ENCODE results near the gene HRK. TPM values are rescaled to one million over a fixed set of nuclear protein-coding genes. Genes with fewer than 3 reads are reported as not detected.

HRK gene
- total and polyA plus RNA-seq, 9 of the 15 experiments (the other 6 are each of a cell fraction or from before 2014, with no cell fraction given): 0.01 to 0.05 (median 0.04) TPM; not detected in 6

DNA sequence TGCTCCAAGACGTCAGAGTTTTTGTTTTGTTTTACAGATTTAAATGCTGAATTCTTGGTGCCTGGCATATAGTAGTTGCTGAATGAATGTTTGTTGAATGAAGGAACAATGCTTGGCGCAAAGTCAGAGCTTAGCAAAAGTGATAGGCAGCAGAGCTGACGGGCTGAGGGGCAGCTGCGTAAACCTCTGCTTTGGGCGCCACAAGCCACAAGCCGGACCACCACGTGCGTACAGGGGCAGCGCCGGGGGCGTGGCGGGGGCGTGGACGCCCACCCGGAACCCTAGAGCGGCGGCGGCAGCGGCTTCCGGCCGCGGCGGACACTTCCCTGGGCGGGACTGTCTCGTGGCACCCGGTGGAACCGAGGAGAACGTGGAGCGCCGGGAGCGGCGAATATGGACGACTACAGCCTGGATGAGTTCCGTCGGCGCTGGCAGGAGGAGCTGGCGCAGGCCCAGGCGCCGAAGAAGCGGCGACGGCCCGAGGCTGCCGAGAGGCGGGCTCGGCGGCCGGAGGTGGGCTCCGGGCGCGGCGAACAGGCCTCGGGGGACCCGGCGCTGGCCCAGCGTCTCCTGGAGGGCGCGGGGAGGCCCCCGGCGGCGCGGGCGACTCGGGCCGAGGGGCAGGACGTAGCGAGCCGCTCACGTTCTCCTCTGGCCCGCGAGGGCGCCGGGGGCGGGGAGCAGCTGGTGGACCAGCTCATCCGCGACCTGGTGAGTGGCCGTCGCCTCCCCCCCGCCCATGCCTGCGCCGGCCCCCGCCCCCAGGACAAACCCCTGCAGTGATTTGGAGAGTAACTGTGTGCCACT is 29.6 kb upstream of the HRK start, which contains the start of gene FBXW8 (continued):
- TF ChIP-seq ATF6 (CRISPR knock-in tag; IDR thresholded peaks at IDR 0.05) (no peak), KLF10 (CRISPR knock-in tag; IDR thresholded peaks at IDR 0.05) (no peak), VEZF1 (CRISPR knock-in tag; IDR thresholded peaks at IDR 0.05) (no peak; the same call in none of the 2 replicates), NFIC (IDR thresholded peaks at IDR 0.05) (peak; percentile 56; the same call in 1 of the 2 replicates), KAT7 (CRISPR knock-in tag; IDR thresholded peaks at IDR 0.05; ENCODE audit: borderline replicate concordance) (peak; percentile 51; the same call in 1 of the 2 replicates), CBFA2T3 (IDR thresholded peaks at IDR 0.05) (peak; percentile 6; the same call in 1 of the 2 replicates), PHF20 (IDR thresholded peaks at IDR 0.05; ENCODE audit: partially characterized antibody) (peak; percentile 73), ZNF79 (CRISPR knock-in tag; IDR thresholded peaks at IDR 0.05; ENCODE audit: low read depth) (no peak), MAFK (IDR thresholded peaks at IDR 0.05; ENCODE audit: low read length) (0 out of 2 replicates have a peak, but pooled peaks have one; percentile 6), TBP (optimal IDR thresholded peaks at IDR 0.05; ENCODE audit: low read depth, low read length) (peak; percentile 70), ZNF511 (CRISPR knock-in tag; IDR thresholded peaks at IDR 0.05) (0 out of 2 replicates have a peak, but pooled peaks have one; percentile 73), FIP1L1 (IDR thresholded peaks at IDR 0.05; ENCODE audit: low read depth, low read length, poor library complexity, severe bottlenecking) (peak; percentile 72), ZNF507 (tag; conservative IDR thresholded peaks at IDR 0.05) (no peak), FOXK2 (conservative IDR thresholded peaks at IDR 0.05 in 1 of 2, IDR thresholded peaks at IDR 0.05 in 1 of 2; ENCODE audit: low read depth in 2 of 2) (peak; percentile 23 to 54; a peak in 2 of 4 replicates), SUPT5H (IDR thresholded peaks at IDR 0.05) (peak; percentile 50; the same call in 1 of the 2 replicates)
- TF ChIP-seq, protein P1, sequence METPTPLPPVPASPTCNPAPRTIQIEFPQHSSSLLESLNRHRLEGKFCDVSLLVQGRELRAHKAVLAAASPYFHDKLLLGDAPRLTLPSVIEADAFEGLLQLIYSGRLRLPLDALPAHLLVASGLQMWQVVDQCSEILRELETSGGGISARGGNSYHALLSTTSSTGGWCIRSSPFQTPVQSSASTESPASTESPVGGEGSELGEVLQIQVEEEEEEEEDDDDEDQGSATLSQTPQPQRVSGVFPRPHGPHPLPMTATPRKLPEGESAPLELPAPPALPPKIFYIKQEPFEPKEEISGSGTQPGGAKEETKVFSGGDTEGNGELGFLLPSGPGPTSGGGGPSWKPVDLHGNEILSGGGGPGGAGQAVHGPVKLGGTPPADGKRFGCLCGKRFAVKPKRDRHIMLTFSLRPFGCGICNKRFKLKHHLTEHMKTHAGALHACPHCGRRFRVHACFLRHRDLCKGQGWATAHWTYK (CRISPR knock-in tag; IDR thresholded peaks at IDR 0.05): peak; percentile 93
- TF ChIP-seq, protein P2, sequence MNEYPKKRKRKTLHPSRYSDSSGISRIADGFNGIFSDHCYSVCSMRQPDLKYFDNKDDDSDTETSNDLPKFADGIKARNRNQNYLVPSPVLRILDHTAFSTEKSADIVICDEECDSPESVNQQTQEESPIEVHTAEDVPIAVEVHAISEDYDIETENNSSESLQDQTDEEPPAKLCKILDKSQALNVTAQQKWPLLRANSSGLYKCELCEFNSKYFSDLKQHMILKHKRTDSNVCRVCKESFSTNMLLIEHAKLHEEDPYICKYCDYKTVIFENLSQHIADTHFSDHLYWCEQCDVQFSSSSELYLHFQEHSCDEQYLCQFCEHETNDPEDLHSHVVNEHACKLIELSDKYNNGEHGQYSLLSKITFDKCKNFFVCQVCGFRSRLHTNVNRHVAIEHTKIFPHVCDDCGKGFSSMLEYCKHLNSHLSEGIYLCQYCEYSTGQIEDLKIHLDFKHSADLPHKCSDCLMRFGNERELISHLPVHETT (CRISPR knock-in tag; conservative IDR thresholded peaks at IDR 0.05 in 1 of 2, IDR thresholded peaks at IDR 0.05 in 1 of 2): peak in 1 of 2 experiments; percentile 92; a peak in 2 of 4 replicates
- TF ChIP-seq, protein P3, sequence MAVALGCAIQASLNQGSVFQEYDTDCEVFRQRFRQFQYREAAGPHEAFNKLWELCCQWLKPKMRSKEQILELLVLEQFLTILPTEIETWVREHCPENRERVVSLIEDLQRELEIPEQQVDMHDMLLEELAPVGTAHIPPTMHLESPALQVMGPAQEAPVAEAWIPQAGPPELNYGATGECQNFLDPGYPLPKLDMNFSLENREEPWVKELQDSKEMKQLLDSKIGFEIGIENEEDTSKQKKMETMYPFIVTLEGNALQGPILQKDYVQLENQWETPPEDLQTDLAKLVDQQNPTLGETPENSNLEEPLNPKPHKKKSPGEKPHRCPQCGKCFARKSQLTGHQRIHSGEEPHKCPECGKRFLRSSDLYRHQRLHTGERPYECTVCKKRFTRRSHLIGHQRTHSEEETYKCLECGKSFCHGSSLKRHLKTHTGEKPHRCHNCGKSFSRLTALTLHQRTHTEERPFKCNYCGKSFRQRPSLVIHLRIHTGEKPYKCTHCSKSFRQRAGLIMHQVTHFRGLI (CRISPR knock-in tag; IDR thresholded peaks at IDR 0.05): no peak
